Testis (tissue), 2 donors: ENCODE results near the gene IQGAP3.

Experiments used
- CTCF ChIP-seq, 3 experiments: fragments of 450-650 bp in 2 of 3; fragments of 200-600 bp in 1 of 3; sonication (generic) in 1 of 3; IDR thresholded peaks; one replicate each; pipeline ENCODE4 v1.5.1; 2016 to 2019; ENCODE audit warnings: antibody characterized with exemption in 3 of 3, mild to moderate bottlenecking in 2 of 3, moderate library complexity in 1 of 3
- POLR2A ChIP-seq: fragments of 450-650 bp; IDR thresholded peaks from one replicate; pipeline ENCODE4 v1.6.1; 2017; ENCODE audit warnings: antibody characterized with exemption, mild to moderate bottlenecking, moderate library complexity

- TF ChIP-seq CTCF (IDR thresholded peaks at IDR 0.05) (no peak), POLR2A (no peak)
These were observed 64.0 kb downstream of the IQGAP3 start for GRCh38 chr1:156508205-156508954.
